Ishikawa (cell line): ENCODE results near the gene CABP7.

Experiments used
- CEBPB ChIP-seq: IDR thresholded peaks from 2 replicates; pipeline ENCODE4 v1.6.1; 2012
- CREB1 ChIP-seq: IDR thresholded peaks from 2 replicates; pipeline ENCODE4 v1.6.1; 2012; ENCODE audit warnings: low read depth
- EGR1 ChIP-seq: IDR thresholded peaks from 2 replicates; pipeline ENCODE4 v1.6.1; 2012
- EP300 ChIP-seq: IDR thresholded peaks from 2 replicates; pipeline ENCODE4 v1.6.1; 2012; ENCODE audit warnings: borderline replicate concordance
- FOXM1 ChIP-seq: IDR thresholded peaks from 2 replicates; pipeline ENCODE4 v1.6.1; 2012; ENCODE audit warnings: low read depth, borderline replicate concordance
- NFIC ChIP-seq: IDR thresholded peaks from 2 replicates; pipeline ENCODE4 v1.6.1; 2012
- RAD21 ChIP-seq: IDR thresholded peaks from 2 replicates; pipeline ENCODE4 v1.6.1; 2012; ENCODE audit warnings: low read depth
- TAF1 ChIP-seq: IDR thresholded peaks from 2 replicates; pipeline ENCODE4 v1.6.1; 2012; ENCODE audit warnings: low read depth, mild to moderate bottlenecking
- TCF12 ChIP-seq: IDR thresholded peaks from 2 replicates; pipeline ENCODE4 v1.6.1; 2012; ENCODE audit warnings: low read depth
- TEAD4 ChIP-seq: IDR thresholded peaks from 2 replicates; pipeline ENCODE4 v1.6.1; 2012
- YY1 ChIP-seq: IDR thresholded peaks from 2 replicates; pipeline ENCODE4 v1.6.1; 2012; ENCODE audit warnings: low read depth
- ZBTB7A ChIP-seq: IDR thresholded peaks from 2 replicates; pipeline ENCODE4 v1.6.1; 2012; ENCODE audit warnings: low read depth
- TF ChIP-seq, protein P1 (sequence below): IDR thresholded peaks from 2 replicates; pipeline ENCODE4 v1.6.1; 2012
- TF ChIP-seq, protein P2 (sequence below): IDR thresholded peaks from 2 replicates; pipeline ENCODE4 v1.6.1; 2012
- TF ChIP-seq, protein P3 (sequence below): IDR thresholded peaks from 2 replicates; pipeline ENCODE4 v1.6.1; 2012; ENCODE audit warnings: low read depth, mild to moderate bottlenecking

Gene CABP7

DNA sequence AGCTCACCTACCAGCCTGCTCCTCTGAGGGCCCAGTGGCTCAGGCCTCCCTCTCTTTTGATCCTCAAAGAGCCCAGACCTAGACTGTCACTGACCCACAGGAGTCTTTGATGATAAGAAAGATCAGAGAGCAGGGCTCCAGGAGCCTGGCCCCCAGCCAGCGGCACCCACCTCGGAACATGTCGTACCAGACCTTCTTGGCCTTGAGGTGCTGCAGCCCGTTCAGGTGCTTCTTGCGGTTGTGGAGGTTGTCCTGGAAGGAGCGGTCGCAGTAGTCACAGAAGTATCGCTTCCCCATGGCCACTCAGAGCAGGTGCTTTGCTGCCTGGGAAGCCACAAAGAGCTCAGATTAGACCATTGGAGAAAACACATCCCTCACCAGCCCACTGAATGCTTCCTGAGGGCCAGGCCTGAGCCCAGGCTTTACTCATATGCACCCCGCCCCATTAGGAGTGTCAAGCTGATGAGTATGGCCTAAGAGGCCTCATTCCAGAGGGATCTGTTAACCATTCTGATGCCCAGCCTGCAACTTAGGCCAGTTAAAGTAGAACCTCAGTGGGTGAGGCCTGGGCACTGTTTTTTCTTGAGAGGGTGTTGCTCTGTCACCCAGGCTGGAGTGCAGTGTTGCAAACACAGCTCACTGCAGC, 28.6 kb downstream of the CABP7 start:
- no peak for TF ChIP-seq CREB1
- no peak for TF ChIP-seq YY1
- TF ChIP-seq TAF1 = no peak
- TF ChIP-seq RAD21 = no peak
- TF ChIP-seq TCF12 = no peak
- no peak for TF ChIP-seq NFIC
- no peak for TF ChIP-seq EGR1
- TF ChIP-seq, protein P1, sequence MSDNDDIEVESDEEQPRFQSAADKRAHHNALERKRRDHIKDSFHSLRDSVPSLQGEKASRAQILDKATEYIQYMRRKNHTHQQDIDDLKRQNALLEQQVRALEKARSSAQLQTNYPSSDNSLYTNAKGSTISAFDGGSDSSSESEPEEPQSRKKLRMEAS = no peak

DNA sequence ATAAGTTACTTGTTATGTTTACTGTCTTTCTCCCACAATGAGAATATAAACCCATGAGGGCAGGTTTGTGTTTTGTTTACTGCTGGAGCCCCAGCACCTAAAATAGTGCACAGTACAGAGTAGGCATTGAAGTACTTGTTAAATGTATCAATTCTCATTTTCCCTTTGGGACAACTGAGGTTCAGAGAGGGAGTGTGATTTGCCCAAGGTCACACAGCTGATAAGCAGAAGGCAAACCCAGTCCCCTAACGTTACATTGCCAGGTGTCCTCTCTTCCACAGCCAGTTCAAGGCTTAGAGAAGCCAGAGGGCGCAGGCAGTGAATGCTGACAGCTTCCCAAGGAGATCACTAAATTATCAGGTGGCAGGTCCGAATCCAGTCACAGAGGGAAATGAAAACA, 30.2 kb downstream of the CABP7 start:
- TF ChIP-seq TCF12 = no peak
- no peak for TF ChIP-seq TEAD4
- TF ChIP-seq CEBPB = no peak

DNA sequence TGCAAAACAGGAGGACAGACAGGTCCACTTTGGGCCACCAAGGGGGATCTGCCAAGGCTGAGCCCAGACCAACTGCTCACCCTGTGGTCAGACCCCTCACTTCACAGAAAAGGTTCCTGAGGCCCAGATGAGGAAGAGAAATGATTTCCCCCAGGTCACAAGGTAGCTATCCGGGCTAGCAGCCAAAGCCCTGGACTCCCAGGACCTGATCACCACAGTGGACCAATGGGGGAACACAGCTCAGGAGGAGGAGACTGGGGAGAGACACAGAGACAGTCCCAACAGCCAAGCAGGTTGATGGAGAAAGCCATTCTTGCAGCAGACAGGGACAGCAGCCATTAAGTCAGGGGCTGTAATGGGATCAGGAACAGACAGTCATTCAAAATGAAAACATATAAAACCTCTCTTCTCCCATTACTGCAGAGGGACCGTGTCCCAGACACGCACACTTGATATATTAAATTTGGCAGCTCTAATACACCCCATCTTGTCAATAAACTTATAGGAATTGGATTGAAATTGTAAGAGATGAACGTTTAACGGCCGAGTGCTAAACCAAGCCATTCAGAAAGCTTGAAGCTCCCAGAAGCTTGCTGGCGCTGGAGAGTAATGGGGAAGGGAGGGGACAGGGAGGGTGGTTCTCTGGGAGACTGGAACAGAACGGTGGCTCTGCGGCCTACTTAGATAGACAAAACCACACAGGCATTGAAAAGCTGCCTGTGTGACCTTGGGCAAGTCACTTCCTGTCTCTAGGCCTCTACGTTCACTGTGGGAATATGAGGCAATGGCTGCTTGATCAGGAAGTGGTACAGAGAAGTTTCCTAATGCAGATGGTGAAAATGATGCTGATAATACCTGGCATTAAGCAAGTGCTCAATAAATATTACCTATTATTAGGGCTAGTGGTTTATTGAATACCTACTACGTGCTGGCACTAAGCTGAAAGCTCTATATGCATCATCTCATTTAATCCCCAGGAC, 31.0 kb downstream of the CABP7 start:
- no peak for TF ChIP-seq EP300
- TF ChIP-seq EGR1 = no peak
- no peak for TF ChIP-seq FOXM1

DNA sequence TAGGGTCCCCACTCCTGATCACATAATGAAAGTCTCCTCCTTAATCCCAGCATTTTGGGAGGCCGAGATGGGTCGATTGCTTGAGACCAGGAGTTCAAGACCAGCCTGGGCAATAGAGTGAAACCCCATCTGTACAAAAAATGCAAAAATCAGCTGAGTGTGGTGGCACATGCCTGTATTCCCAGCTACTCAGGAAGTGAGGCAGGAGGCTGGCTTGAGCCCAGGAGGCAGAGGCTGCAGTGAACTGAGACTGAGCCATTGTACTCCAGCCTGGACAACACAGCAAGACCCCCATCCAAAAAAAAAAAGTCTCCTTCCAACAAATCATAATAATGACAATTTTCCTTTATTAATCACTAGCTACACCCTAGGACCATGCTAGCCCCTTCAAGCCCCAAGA, 31.9 kb downstream of the CABP7 start:
- TF ChIP-seq EGR1 = no peak
- TF ChIP-seq, protein P2, sequence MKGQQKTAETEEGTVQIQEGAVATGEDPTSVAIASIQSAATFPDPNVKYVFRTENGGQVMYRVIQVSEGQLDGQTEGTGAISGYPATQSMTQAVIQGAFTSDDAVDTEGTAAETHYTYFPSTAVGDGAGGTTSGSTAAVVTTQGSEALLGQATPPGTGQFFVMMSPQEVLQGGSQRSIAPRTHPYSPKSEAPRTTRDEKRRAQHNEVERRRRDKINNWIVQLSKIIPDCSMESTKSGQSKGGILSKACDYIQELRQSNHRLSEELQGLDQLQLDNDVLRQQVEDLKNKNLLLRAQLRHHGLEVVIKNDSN = no peak
- TF ChIP-seq EP300 = no peak
- TF ChIP-seq YY1 = no peak
- TF ChIP-seq, protein P1 = no peak
- no peak for TF ChIP-seq ZBTB7A
- no peak for TF ChIP-seq NFIC
- TF ChIP-seq CEBPB = no peak
- no peak for TF ChIP-seq CREB1
- no peak for TF ChIP-seq TEAD4
- TF ChIP-seq, protein P3, sequence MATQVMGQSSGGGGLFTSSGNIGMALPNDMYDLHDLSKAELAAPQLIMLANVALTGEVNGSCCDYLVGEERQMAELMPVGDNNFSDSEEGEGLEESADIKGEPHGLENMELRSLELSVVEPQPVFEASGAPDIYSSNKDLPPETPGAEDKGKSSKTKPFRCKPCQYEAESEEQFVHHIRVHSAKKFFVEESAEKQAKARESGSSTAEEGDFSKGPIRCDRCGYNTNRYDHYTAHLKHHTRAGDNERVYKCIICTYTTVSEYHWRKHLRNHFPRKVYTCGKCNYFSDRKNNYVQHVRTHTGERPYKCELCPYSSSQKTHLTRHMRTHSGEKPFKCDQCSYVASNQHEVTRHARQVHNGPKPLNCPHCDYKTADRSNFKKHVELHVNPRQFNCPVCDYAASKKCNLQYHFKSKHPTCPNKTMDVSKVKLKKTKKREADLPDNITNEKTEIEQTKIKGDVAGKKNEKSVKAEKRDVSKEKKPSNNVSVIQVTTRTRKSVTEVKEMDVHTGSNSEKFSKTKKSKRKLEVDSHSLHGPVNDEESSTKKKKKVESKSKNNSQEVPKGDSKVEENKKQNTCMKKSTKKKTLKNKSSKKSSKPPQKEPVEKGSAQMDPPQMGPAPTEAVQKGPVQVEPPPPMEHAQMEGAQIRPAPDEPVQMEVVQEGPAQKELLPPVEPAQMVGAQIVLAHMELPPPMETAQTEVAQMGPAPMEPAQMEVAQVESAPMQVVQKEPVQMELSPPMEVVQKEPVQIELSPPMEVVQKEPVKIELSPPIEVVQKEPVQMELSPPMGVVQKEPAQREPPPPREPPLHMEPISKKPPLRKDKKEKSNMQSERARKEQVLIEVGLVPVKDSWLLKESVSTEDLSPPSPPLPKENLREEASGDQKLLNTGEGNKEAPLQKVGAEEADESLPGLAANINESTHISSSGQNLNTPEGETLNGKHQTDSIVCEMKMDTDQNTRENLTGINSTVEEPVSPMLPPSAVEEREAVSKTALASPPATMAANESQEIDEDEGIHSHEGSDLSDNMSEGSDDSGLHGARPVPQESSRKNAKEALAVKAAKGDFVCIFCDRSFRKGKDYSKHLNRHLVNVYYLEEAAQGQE = no peak
- TF ChIP-seq TAF1 = no peak
- TF ChIP-seq FOXM1 = no peak
- no peak for TF ChIP-seq TCF12
- TF ChIP-seq RAD21 = no peak

DNA sequence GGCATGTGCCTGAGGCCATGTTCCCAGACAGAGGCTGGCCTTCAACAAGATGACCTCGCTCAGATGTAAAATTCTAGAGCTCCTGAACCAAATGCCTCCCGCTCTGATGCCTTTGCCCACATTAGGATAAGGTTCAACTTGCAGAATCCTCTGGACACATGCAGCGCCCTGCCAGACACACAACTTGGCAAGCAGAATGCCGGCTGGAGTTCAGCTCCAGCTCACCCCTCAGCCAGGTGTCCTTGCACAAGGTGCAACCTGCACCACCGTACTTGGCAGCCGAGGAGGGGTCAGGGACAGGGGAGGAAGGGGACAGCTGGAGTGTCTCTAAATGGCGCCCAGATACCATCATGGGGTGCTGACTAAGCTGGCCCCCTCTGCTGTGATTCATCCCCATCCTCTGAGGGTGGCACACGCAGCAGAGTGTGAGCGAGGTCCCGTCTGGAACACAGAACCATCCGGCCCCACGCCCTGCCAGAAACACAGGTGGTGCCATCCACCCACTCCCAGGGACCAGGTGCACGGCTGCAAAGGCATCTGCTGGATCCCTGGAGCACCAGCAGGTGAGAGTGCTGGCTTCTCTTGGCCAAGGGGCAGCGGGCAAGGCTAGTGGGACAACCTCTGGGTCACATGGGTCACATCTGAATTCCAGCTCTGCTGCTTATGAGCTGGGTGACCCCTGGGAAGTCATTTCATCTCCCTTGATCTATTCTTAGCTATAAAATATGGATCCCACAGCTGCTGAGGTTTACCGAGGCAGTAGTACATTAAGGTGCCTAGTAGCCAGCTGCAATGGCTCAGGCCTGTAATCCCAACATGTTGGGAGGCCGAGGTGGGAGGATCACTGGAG, 34.2 kb downstream of the CABP7 start:
- TF ChIP-seq FOXM1 (no peak), YY1 (no peak), CEBPB (no peak), RAD21 (no peak), CREB1 (no peak)
- TF ChIP-seq, protein P1 = no peak
- TF ChIP-seq, protein P2 = no peak
- TF ChIP-seq, protein P3 = no peak
